Measurements from ENCODE around the gene PAK5. TPM values are rescaled to one million over a fixed set of nuclear protein-coding genes. Genes with fewer than 3 reads are reported as not detected.
"Not testable (repeated sequence)": the region's sequence is repeated elsewhere in the genome, so short reads cannot be mapped to it uniquely, and the experiment has no call there.

PAK5 gene
- total RNA-seq, 1 donor from 2014 or later, result 0.21 TPM

GRCh38 chr20:9646375-9646774 is 192.5 kb downstream of the PAK5 start:
- no peaks in the 10 kb centered on the region for H3K27me3 ChIP-seq (ENCODE audit: low read depth)
- ATAC-seq (no peak), DNase-seq (no peak)
- intact Hi-C loops (cut with DNase I), result no loop called here
- no peak overlapping the region for H3K27ac ChIP-seq
- no peaks in the 10 kb centered on the region for H3K9me3 ChIP-seq
- no peak overlapping the region for H3K4me3 ChIP-seq
- H3K36me3 ChIP-seq, result no peaks in the 10 kb centered on the region
- no peaks in the 10 kb centered on the region for H3K4me1 ChIP-seq
- no peak for TF ChIP-seq CTCF (IDR thresholded peaks at IDR 0.05)

- Histone ChIP-seq H3K36me3 (no peaks in the 10 kb centered on the region), H3K4me3 (no peak overlapping the region), H3K27me3 (ENCODE audit: low read depth) (no peaks in the 10 kb centered on the region), H3K27ac (no peak overlapping the region), H3K9me3 (no peaks in the 10 kb centered on the region), H3K4me1 (no peaks in the 10 kb centered on the region)
- ATAC-seq (no peak), DNase-seq (no peak)
- no peak for TF ChIP-seq CTCF (IDR thresholded peaks at IDR 0.05)
- intact Hi-C loops (cut with DNase I), result no loop called here
Measured at GRCh38 chr20:9642882-9643281, 196.0 kb downstream of the PAK5 start.

GRCh38 chr20:9641499-9642000 is 197.3 kb downstream of the PAK5 start:
- H3K9me3 ChIP-seq; H3K27ac ChIP-seq; H3K36me3 ChIP-seq; H3K4me3 ChIP-seq; ATAC-seq; H3K27me3 ChIP-seq (ENCODE audit: low read depth); DNase-seq; intact Hi-C loops (cut with DNase I); H3K4me1 ChIP-seq: not testable (repeated sequence)

- H3K4me1 ChIP-seq, result no peaks in the 10 kb centered on the region
- no peak for DNase-seq
- no peak overlapping the region for H3K27ac ChIP-seq
- H3K9me3 ChIP-seq, result no peaks in the 10 kb centered on the region
- H3K4me3 ChIP-seq, result no peak overlapping the region
- intact Hi-C loops (cut with DNase I), result no loop called here
- H3K27me3 ChIP-seq (ENCODE audit: low read depth), result no peaks in the 10 kb centered on the region
- no peaks in the 10 kb centered on the region for H3K36me3 ChIP-seq
- no peak for ATAC-seq
- no peak for TF ChIP-seq CTCF (IDR thresholded peaks at IDR 0.05)
Measured at GRCh38 chr20:9637889-9638288, 201.0 kb downstream of the PAK5 start.

- H3K4me3 ChIP-seq, result no peak overlapping the region
- no peak for ATAC-seq
- no peak for DNase-seq
- no peaks in the 10 kb centered on the region for H3K27me3 ChIP-seq (ENCODE audit: low read depth)
- intact Hi-C loops (cut with DNase I), result no loop called here
- no peak for TF ChIP-seq CTCF (IDR thresholded peaks at IDR 0.05)
- no peaks in the 10 kb centered on the region for H3K4me1 ChIP-seq
- H3K36me3 ChIP-seq, result no peaks in the 10 kb centered on the region
- no peak overlapping the region for H3K27ac ChIP-seq
- no peaks in the 10 kb centered on the region for H3K9me3 ChIP-seq
Measured at GRCh38 chr20:9635750-9636149, 203.1 kb downstream of the PAK5 start.

GRCh38 chr20:9634327-9634726 is 204.5 kb downstream of the PAK5 start:
- ATAC-seq (no peak), DNase-seq (no peak)
- Histone ChIP-seq H3K4me3 (no peak overlapping the region), H3K27me3 (ENCODE audit: low read depth) (no peaks in the 10 kb centered on the region), H3K4me1 (no peaks in the 10 kb centered on the region), H3K27ac (no peak overlapping the region), H3K36me3 (no peaks in the 10 kb centered on the region), H3K9me3 (no peaks in the 10 kb centered on the region)
- intact Hi-C loops (cut with DNase I), result no loop called here
- no peak for TF ChIP-seq CTCF (IDR thresholded peaks at IDR 0.05)

All from lower lobe of right lung (tissue), 2 donors.